ENCODE measurements around the gene WNT6. TPM values are rescaled to one million over a fixed set of nuclear protein-coding genes. Genes with fewer than 3 reads are reported as not detected.
A peak's percentile ranks its signal among the peaks of the same experiment; 100 is the strongest.

Gene WNT6
- total and polyA plus RNA-seq, 2 of the 8 experiments (the other 6 are each of a cell fraction or from before 2014, with no cell fraction given): not detected

DNA sequence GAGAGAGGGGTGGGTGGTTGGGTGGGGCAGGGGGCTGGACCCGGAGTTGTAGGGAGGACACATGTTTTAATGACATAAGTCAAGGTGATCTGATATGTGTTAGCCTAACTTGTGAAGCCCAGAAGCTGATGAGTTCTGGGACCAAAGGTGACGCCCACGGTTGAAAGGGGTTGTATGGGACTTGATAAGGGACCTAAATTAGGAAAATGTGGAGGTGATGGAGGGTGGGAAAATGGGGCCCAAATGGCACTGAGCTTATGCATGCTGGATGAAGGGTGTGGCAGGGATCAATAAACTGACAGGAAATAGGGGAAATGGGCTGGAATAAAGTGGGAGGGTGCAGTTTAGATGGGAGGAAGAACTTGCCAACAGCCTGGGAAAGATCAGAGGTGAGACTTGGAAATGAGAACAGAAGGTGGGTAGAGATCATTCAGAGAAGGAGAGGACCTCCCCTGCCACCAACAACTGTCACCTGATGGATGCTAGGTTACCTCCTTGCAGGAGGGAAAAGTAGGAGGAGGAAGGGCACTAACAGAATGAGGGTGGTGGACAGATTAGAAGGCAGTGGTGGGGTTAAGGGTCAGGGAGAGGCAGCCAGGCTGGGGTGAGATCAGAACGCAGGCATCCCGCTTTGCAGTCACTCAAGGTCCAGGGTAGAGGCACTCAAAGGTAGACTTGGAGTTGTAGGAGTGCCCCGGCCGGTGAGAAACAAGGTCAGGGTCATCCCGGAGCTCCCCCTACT is 36.3 kb downstream of the WNT6 start:
- Histone ChIP-seq H2BK12ac (ENCODE audit: low read depth, low read length) (no peak overlapping the region), H3K4ac (replicated peaks; ENCODE audit: insufficient read length, low read depth, low read length) (no peak overlapping the region), H2BK15ac (ENCODE audit: low read length) (no peak overlapping the region), H2BK20ac (ENCODE audit: low read length) (no peak overlapping the region), H3K18ac (ENCODE audit: extremely low read depth, low read length) (no peak overlapping the region), H3K23me2 (ENCODE audit: low read depth, low read length) (peaks cover 4% of the 10 kb centered on the region; the same call in 1 of the 2 replicates), H3K79me1 (ENCODE audit: low read depth, low read length) (no peaks in the 10 kb centered on the region), H4K20me1 (replicated peaks in 1 of 2; ENCODE audit: control insufficient read depth in 1 of 2, insufficient read depth in 2 of 2, low read length in 2 of 2) (peaks cover 8 to 10% of the 10 kb centered on the region in 2 experiments), H4K5ac (ENCODE audit: insufficient read length, low read depth, low read length) (no peak overlapping the region), H4K8ac (ENCODE audit: extremely low read depth, insufficient read depth, low read length) (no peak overlapping the region), H3K23ac (ENCODE audit: insufficient read length) (no peak overlapping the region), H3K56ac (replicated peaks; ENCODE audit: insufficient read length, low read depth, low read length) (no peak overlapping the region), H4K91ac (replicated peaks; ENCODE audit: insufficient read length, low read length) (no peak overlapping the region), H3K36me3 (ENCODE audit: control insufficient read depth in 2 of 4, insufficient read depth in 4 of 4, low read length in 3 of 4) (no peaks in the 10 kb centered on the region), H3K9ac (replicated peaks in 1 of 4; ENCODE audit: extremely low read depth in 1 of 4, low read depth in 3 of 4, low read length in 3 of 4) (no peak overlapping the region), H2AK5ac (ENCODE audit: low read depth, low read length) (no peak overlapping the region), H3K9me3 (ENCODE audit: insufficient read depth in 2 of 2, low read depth in 1 of 2, low read length in 1 of 2) (no peaks in the 10 kb centered on the region; a peak in 1 of 4 replicates), H2BK120ac (replicated peaks; ENCODE audit: low read depth, low read length) (no peak overlapping the region), H3K4me2 (ENCODE audit: insufficient read depth in 1 of 2, low read depth in 2 of 2, low read length in 2 of 2) (peak overlapping the region; percentile 50 to 73; a peak in 3 of 4 replicates), H3K27me3 (replicated peaks in 1 of 4; ENCODE audit: control insufficient read depth in 3 of 4, extremely low read depth in 1 of 4, insufficient read depth in 3 of 4, low read length in 3 of 4) (peaks cover 85 to 96% (median 90%) of the 10 kb centered on the region in 4 experiments), H3K27ac (ENCODE audit: low read depth, low read length) (no peak overlapping the region), H2AFZ (ENCODE audit: low read length) (no peak overlapping the region), H3K4me3 (ENCODE audit: extremely low read depth in 1 of 4, insufficient read depth in 2 of 4, low read depth in 3 of 4, low read length in 4 of 4) (peak overlapping the region in 1 of 4 experiments; percentile 54; a peak in 1 of 8 replicates), H3K4me1 (replicated peaks in 1 of 4; ENCODE audit: control insufficient read depth in 3 of 4, insufficient read depth in 4 of 4, low read length in 3 of 4) (peaks cover 3 to 49% (median 19%) of the 10 kb centered on the region in 4 experiments), H2BK5ac (ENCODE audit: low read depth, low read length) (no peak overlapping the region), H3K79me2 (ENCODE audit: control insufficient read depth in 1 of 2, insufficient read depth in 2 of 2, low read length in 2 of 2) (no peaks in the 10 kb centered on the region), H3K14ac (ENCODE audit: insufficient read length) (no peak overlapping the region)
- DNase-seq (ENCODE audit: low read depth in 1 of 2, low spot score in 2 of 2) (no peak), FAIRE-seq (no peak)
- 34% methylated on average over 8 of the region's 8 CpGs; no CpG with 5 or more reads in 1 of the 2 experiments for WGBS, 2 experiments (ENCODE audit: extremely low coverage in 1 of 2, insufficient coverage in 1 of 2, insufficient read length in 1 of 2, insufficient replicate concordance in 2 of 2, low coverage in 1 of 2, low lambda C conversion rate in 2 of 2, missing lambda C conversion rate in 1 of 2)
- ChIA-PET POLR2A (ENCODE audit: partially characterized antibody) (interaction anchor here (0.7 to 1.8 kb wide), 4 partner anchors 15 to 38 kb away, joined by 3 read pairs; partner anchors contain the start of gene WNT10A), CTCF (ENCODE audit: partially characterized antibody) (interaction anchor here (1.0 to 17.9 kb wide), 16 partner anchors 12 to 177 kb away, joined by 3 to 783 read pairs (median 8); partner anchors contain the start of genes CDK5R2, WNT10A and WNT6)
- TF ChIP-seq KDM1A (IDR thresholded peaks at IDR 0.05; ENCODE audit: borderline replicate concordance, low read length) (no peak), SP2 (IDR thresholded peaks at IDR 0.05; ENCODE audit: low read length) (no peak), SAP30 (IDR thresholded peaks at IDR 0.05; ENCODE audit: insufficient read depth, insufficient replicate concordance, low read length) (no peak), KDM5A (IDR thresholded peaks at IDR 0.05; ENCODE audit: low read length) (no peak), RAD21 (IDR thresholded peaks at IDR 0.05 in 1 of 2, conservative IDR thresholded peaks at IDR 0.05 in 1 of 2; ENCODE audit: low read depth in 2 of 2, low read length in 2 of 2) (no peak), KDM4A (IDR thresholded peaks at IDR 0.05; ENCODE audit: low read depth, low read length, severe bottlenecking) (no peak), CBX5 (IDR thresholded peaks at IDR 0.05; ENCODE audit: low read depth, low read length) (no peak), POLR2A (IDR thresholded peaks at IDR 0.05; ENCODE audit: control extremely low read depth in 1 of 2, low read depth in 2 of 2, low read length in 2 of 2) (no peak), CHD1 (IDR thresholded peaks at IDR 0.05; ENCODE audit: low read depth, low read length) (no peak), TCF12 (IDR thresholded peaks at IDR 0.05; ENCODE audit: low read depth, low read length) (no peak), POU5F1 (IDR thresholded peaks at IDR 0.05; ENCODE audit: low read depth, low read length) (no peak)
